HG03060 (cell line): Measurements from ENCODE around the gene KLF16.
"Not testable (repeated sequence)": the region's sequence is repeated elsewhere in the genome, so short reads cannot be mapped to it uniquely, and the experiment has no call there.

ENCODE experiments used
- ATAC-seq: cut with Tn5 transposase; IDR thresholded peaks from one replicate; pipeline ENCODE4 v1.9.1; 2021; ENCODE audit warnings: low read depth, moderate number of reproducible peaks; ENCODE audit not compliant: unreplicated experiment

KLF16 gene

GRCh38 chr19:1863328-1863637, at the start of gene KLF16:
KLF16 (minus strand) TSS chr19:1863579; CDS start chr19:1863497, 82 bp downstream.
- no peak for ATAC-seq

DNA sequence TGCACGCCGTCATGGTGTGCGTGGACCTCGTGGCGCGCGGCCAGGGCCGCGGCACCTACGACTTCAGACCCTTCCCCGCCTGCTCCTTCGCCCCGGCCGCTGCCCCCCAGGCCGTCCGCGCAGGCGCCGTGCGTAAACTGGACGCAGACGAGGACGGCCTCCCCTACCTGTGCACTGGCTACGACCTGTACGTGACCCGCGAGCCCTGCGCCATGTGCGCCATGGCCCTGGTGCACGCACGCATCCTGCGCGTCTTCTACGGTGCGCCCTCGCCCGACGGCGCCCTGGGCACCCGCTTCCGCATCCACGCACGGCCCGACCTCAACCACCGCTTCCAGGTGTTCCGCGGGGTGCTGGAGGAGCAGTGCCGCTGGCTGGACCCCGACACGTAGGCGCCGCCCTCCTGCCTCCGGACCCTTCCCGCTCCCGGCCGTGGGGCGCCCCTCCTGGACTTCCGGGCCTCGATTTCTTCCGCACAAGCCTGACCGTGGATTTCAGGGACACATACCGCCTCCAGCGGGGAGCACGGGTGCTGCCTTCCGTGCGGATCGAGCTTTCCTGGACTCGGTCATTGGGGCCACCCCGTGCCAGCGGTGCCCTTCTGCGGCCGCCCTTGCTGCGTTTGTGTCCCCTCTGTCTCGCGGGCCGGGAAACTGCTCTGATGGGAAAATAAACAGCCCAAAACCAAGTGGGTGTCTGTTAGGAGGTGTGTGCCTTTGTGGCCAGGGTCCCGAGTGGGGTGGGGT, 49.6 kb upstream of the KLF16 start:
- ATAC-seq = no peak

- ATAC-seq = no peak
Measured at GRCh38 chr19:1911995-1912394, 48.6 kb upstream of the KLF16 start.

GRCh38 chr19:1911098-1911497, 47.7 kb upstream of the KLF16 start:
- no peak for ATAC-seq

- no peak for ATAC-seq
Measured at GRCh38 chr19:1910177-1910576, 46.8 kb upstream of the KLF16 start.

DNA sequence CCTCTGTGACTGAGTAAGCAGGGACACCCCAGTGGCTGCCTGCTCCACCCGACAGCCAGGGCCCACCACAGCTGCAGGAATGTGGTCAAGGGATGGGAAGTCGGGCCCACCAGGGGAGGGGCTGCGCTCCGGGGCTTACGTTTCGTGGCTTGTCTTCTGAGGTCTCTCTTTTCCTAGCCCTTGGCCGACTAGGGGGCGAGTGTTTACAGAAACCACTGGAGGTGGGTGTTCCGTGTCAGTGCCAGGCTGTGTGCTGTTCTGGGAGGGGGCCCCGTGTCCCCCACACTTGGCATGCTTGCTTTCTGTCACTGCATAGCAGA, 46.3 kb upstream of the KLF16 start:
- no peak for ATAC-seq

- no peak for ATAC-seq
Measured at GRCh38 chr19:1908364-1908678, 44.9 kb upstream of the KLF16 start.

- ATAC-seq = no peak
Measured at GRCh38 chr19:1907563-1908363, 44.4 kb upstream of the KLF16 start.

DNA sequence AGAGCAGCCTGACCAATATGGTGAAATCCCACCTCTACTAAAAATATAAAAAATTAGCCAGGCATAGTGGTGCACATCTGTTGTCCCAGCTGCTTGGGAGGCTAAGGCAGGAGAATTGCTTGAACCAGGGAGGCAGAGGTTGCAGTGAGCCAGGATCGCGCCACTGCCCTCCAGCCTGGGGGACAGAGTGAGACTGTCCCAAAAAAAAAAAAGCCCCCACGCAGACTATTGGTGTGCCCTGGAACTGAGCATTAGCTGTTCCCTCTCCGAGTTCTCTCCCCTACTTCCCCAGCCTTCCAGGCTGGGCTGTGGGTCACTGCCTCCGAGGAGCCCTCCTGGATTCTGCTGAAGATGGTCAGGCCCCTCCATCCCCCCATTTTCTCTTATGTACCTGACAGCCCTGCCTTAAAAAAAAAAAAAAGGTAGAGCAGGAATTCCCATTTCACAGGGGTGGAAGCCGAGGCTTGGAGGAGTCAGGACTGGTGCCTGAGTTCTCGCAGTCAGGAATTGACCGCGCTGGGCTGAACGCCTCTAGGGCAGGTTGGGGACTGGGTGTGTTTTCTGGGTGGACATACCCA, 43.7 kb upstream of the KLF16 start:
- ATAC-seq = no peak

- ATAC-seq = no peak
Measured at GRCh38 chr19:1905863-1906375, 42.5 kb upstream of the KLF16 start.

DNA sequence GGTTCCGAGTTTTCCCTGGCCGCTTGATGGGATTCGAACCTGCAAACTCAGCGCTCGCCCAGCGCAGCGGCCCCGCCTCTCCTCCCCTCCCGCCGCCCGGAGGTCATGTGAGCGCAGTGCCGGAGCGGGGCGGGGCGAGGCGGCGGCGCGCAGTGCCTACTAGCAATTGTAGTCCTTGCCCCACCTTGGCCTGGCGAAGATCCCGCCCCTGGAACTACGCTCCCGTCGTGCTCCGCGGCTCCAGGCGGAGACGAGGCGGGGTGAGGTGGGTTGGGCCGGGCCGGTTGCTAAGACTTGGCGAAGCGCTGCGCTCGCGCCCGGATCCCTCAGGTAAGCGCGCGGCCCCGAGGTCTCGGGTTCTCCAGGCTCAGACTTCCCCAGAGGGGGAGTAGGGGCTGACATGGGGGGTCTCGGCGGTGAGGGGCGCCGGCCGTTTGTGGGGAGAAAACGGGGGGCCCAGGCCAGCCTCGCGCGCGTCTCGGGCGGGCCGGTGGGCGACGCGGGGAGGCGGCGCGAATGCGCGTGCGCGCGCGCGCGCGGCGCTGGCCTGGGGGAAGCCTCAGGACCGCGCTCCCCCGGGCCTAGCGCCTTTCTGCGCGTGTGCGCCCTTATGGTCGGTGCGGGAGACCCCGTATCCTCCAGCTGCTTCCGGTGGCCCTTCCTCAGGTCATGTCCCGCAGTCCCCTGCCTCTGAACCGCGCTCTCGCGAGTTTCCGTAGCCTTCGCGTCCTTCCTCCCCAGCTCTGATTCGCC, 41.9 kb upstream of the KLF16 start, which contains the start of the genes ADAT3 and SCAMP4:
ADAT3 (plus strand) TSS at position 290 of the 753 bp plus-strand sequence. CDS start 6,649 bp downstream, outside the sequence.
SCAMP4 (plus strand) TSS at position 290 of the 753 bp plus-strand sequence. CDS start 9,621 bp downstream, outside the sequence.
- ATAC-seq = peak; percentile 54

- peak; percentile 10 for ATAC-seq
Measured at GRCh38 chr19:1904860-1905109, 41.4 kb upstream of the KLF16 start.

GRCh38 chr19:1902923-1903322, 39.5 kb upstream of the KLF16 start:
- no peak for ATAC-seq

- no peak for ATAC-seq
Measured at GRCh38 chr19:1901940-1902404, 38.6 kb upstream of the KLF16 start.

DNA sequence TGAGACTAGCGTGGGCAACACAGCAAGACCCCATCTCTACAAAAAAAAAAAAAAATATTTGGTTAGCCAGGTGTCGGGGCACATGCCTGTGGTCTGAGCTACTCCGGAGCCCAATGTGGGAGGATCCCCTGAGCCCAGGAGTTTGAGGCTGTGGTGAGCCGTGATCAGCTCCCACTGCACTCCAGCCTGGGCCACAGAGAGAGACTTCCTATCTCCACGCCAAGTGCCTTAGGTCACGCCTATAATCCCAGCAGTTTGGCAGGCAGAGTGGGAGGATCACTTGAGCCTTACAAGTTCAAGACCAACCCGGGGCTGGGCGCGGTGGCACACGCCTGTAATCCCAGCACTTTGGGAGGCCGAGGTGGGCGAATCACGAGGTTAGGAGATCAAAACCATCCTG, 33.1 kb upstream of the KLF16 start:
- no peak for ATAC-seq

DNA sequence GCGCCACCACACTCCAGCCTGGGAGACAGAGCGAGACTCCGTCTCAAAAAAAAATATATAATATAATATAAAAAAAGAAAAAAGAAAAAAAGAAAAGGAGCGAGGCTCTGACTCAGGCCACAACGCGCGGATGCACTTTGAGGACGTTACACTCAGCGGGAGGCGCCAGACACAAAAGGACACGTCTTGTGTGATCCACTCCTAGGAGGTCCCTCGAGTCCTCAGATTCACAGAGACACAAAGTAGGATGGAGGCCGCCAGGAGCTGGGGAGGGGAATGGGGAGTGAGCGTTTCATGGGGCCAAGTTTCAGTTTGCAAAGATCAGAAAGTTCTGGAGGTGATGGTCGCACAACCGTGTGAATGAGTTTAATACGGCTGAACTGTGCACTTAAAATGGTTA, 30.4 kb upstream of the KLF16 start:
- no peak for ATAC-seq

DNA sequence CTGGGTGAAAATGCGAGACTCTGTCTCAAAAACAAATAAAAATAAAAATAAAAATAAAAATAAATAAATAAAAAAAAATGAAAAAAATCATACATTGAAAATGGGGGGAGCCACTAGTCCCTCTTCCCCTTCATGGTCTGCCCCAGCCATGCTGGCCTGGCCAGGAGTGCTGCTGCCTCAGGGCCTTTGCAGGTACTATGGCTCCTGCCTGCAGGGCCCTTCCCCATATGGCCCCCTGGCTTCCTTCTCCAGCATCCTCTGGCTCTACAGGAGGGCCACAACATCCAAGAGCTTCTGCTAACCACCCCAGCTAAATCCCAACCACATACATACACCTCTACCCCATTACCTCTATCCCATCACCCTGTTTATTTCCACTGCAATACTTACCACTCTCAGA, 26.5 kb upstream of the KLF16 start:
- ATAC-seq = no peak

DNA sequence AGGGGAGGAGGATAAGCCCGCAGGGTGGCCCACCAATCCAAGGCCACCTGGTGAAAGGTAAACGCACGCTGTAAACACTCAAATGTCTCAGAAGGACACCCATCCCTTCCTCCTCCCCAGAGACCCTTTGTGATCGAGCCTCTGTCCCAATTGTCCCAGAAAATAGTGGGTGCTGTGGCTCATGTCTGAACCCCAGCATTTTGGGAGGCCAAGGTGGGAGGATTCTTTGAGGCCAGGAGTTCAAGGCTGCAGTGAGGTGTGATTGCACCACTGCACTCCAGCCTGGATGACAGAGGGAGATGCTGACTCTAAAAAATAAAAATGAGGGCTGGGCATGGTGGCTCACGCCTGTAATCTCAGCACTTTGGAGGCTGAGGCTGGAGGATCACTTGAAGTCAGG, 25.0 kb upstream of the KLF16 start:
- ATAC-seq = no peak

- ATAC-seq = not testable (repeated sequence)
Measured at GRCh38 chr19:1886360-1886759, 23.0 kb upstream of the KLF16 start.

GRCh38 chr19:1885398-1886119, 22.2 kb upstream of the KLF16 start, which contains the start of gene ABHD17A:
ABHD17A (minus strand) TSS chr19:1885496; CDS start chr19:1881566, 3,930 bp downstream.
- not testable (repeated sequence) for ATAC-seq
